MV-4-11 (cell line): ENCODE data around the gene UBE2L3.

Experiments
- DNase-seq: peaks from one replicate; lab custom pipeline; 2025; lab: John Stamatoyannopoulos, UW

The UBE2L3 gene

GRCh38 chr22:21646608-21647590 lies 79.4 kb downstream of the UBE2L3 start:
- DNase-seq = peak; percentile 64

- DNase-seq = no peak
These were observed 82.8 kb downstream of the UBE2L3 start for GRCh38 chr22:21650280-21650679.

- DNase-seq = peak; percentile 32
These were observed 83.5 kb downstream of the UBE2L3 start for GRCh38 chr22:21650823-21651520.

GRCh38 chr22:21651521-21652009 lies 84.1 kb downstream of the UBE2L3 start:
- no peak for DNase-seq

- peak; percentile 80 for DNase-seq
These were observed 84.6 kb downstream of the UBE2L3 start for GRCh38 chr22:21652010-21652546.

GRCh38 chr22:21652547-21653545 lies 85.3 kb downstream of the UBE2L3 start:
- no peak for DNase-seq

GRCh38 chr22:21657020-21657359 lies 89.5 kb downstream of the UBE2L3 start:
- no peak for DNase-seq

GRCh38 chr22:21657360-21658032 lies 90.0 kb downstream of the UBE2L3 start:
- peak; percentile 81 for DNase-seq

GRCh38 chr22:21659864-21660525 lies 92.5 kb downstream of the UBE2L3 start:
- DNase-seq = peak; percentile 16

GRCh38 chr22:21660904-21661303 lies 93.4 kb downstream of the UBE2L3 start:
- no peak for DNase-seq

- no peak for DNase-seq
These were observed 94.5 kb downstream of the UBE2L3 start for GRCh38 chr22:21661991-21662390.

- no peak for DNase-seq
These were observed 96.2 kb downstream of the UBE2L3 start for GRCh38 chr22:21663738-21664137.

- DNase-seq = no peak
These were observed 97.7 kb downstream of the UBE2L3 start for GRCh38 chr22:21665047-21665851.

GRCh38 chr22:21666786-21667185 lies 99.3 kb downstream of the UBE2L3 start:
- DNase-seq = no peak

- no peak for DNase-seq
These were observed 101.5 kb downstream of the UBE2L3 start for GRCh38 chr22:21669026-21669425.

GRCh38 chr22:21672107-21672629 lies 104.7 kb downstream of the UBE2L3 start:
- peak; percentile 73 for DNase-seq
